IMR-90 (cell line): Measurements from ENCODE around the gene SH3TC1. TPM values are rescaled to one million over a fixed set of nuclear protein-coding genes. Genes with fewer than 3 reads are reported as not detected.

Experiments
- ATAC-seq: fragments of 200-7000 bp; cut with Tn5 transposase; 2 replicates; pipeline ENCODE4 v1.9.1; 2020; ENCODE audit warnings: low read depth, mild to moderate bottlenecking, moderate library complexity
- BruUV-seq: library from RNA; stranded (reverse); fragments of 400-500 nt; replicated peaks from 2 replicates; lab custom pipeline; 2021; lab: Mats Ljungman, UMichigan
- CTCF ChIA-PET: fragments of 300-600 bp; formaldehyde crosslinking; extraction: SDS; loops from one replicate; lab custom pipeline; 2021; ENCODE audit warnings: antibody characterized with exemption; lab: Yijun Ruan, JAX
- POLR2A ChIA-PET: fragments of 300-600 bp; sonication (Branson Sonifier 250); formaldehyde crosslinking; loops from one replicate; lab custom pipeline; 2022; ENCODE audit warnings: antibody characterized with exemption; ENCODE audit not compliant: unreplicated experiment; lab: Charles Lee
- DNase-seq: peaks from one replicate; pipeline ENCODE4 v3.0.0; 2013
- H2AFZ ChIP-seq: replicated peaks from 2 replicates; pipeline ENCODE3; 2013; ENCODE audit warnings: low read length, mild to moderate bottlenecking; ENCODE audit not compliant: poor library complexity
- H2AK5ac ChIP-seq: 2 replicates; pipeline ENCODE4 v1.6.1; 2013; ENCODE audit warnings: low read depth, low read length, inconsistent platforms
- H2AK9ac ChIP-seq: replicated peaks from 2 replicates; pipeline ENCODE3; 2013; ENCODE audit warnings: mild to moderate bottlenecking, low read depth, low read length, moderate library complexity; ENCODE audit not compliant: poor library complexity
- H2BK120ac ChIP-seq: 2 replicates; pipeline ENCODE4 v1.6.1; 2013; ENCODE audit warnings: low read depth, low read length, inconsistent platforms
- H2BK15ac ChIP-seq: 3 replicates; pipeline ENCODE4 v1.6.1; 2013; ENCODE audit warnings: low read depth, low read length, inconsistent platforms
- H2BK20ac ChIP-seq: 2 replicates; pipeline ENCODE4 v1.6.1; 2013; ENCODE audit warnings: low read depth, mild to moderate bottlenecking, inconsistent platforms, low read length, moderate library complexity
- H2BK5ac ChIP-seq: 2 replicates; pipeline ENCODE4 v1.6.1; 2013; ENCODE audit warnings: mild to moderate bottlenecking, low read depth, low read length, inconsistent platforms; ENCODE audit not compliant: poor library complexity, severe bottlenecking
- H3K14ac ChIP-seq: replicated peaks from 2 replicates; pipeline ENCODE4 v1.6.1; 2013; ENCODE audit warnings: low read depth, low read length, inconsistent platforms
- H3K18ac ChIP-seq: 2 replicates; pipeline ENCODE4 v1.6.1; 2013; ENCODE audit warnings: low read depth, low read length, control low read depth
- H3K23ac ChIP-seq: 2 replicates; pipeline ENCODE4 v1.6.1; 2013; ENCODE audit warnings: low read depth, low read length, inconsistent platforms
- H3K27ac ChIP-seq: 2 replicates; pipeline ENCODE4 v1.5.1; 2013; ENCODE audit warnings: mild to moderate bottlenecking, control low read depth, low read length; ENCODE audit not compliant: insufficient read depth
- H3K27me3 ChIP-seq: 2 replicates; pipeline ENCODE4 v1.6.1; 2013; ENCODE audit warnings: low read length; ENCODE audit not compliant: control insufficient read depth, insufficient read depth
- H3K36me3 ChIP-seq: 2 replicates; pipeline ENCODE4 v1.6.1; 2013; ENCODE audit warnings: low read length, mixed read lengths; ENCODE audit not compliant: control insufficient read depth, insufficient read depth
- H3K4ac ChIP-seq: 2 replicates; pipeline ENCODE4 v1.6.1; 2013; ENCODE audit warnings: low read depth, low read length, inconsistent platforms
- H3K4me1 ChIP-seq: 2 replicates; pipeline ENCODE4 v1.6.1; 2013; ENCODE audit warnings: low read length, mixed read lengths; ENCODE audit not compliant: control insufficient read depth, insufficient read depth
- H3K4me2 ChIP-seq: 2 replicates; pipeline ENCODE4 v1.6.1; 2013; ENCODE audit warnings: low read depth, mild to moderate bottlenecking, control low read depth, low read length, moderate library complexity
- H3K4me3 ChIP-seq: 2 replicates; pipeline ENCODE4 v1.5.1; 2013; ENCODE audit warnings: low read depth, mild to moderate bottlenecking, control low read depth, low read length, moderate library complexity; ENCODE audit not compliant: insufficient read depth
- H3K56ac ChIP-seq: 2 replicates; pipeline ENCODE4 v1.6.1; 2013; ENCODE audit warnings: low read length, inconsistent platforms; ENCODE audit not compliant: insufficient read depth; ENCODE audit errors: extremely low read depth
- H3K79me1 ChIP-seq, 2 experiments: 2 replicates each; pipeline ENCODE4 v1.6.1; 2013; ENCODE audit warnings: low read length in 2 of 2, inconsistent platforms in 1 of 2, low read depth in 1 of 2
- H3K9ac ChIP-seq: 2 replicates; pipeline ENCODE4 v1.6.1; 2013; ENCODE audit warnings: low read depth, low read length, control low read depth
- H3K9me1 ChIP-seq: 2 replicates; pipeline ENCODE4 v1.6.1; 2013; ENCODE audit warnings: low read length, inconsistent platforms; ENCODE audit not compliant: insufficient read depth
- H3K9me3 ChIP-seq: 2 replicates; pipeline ENCODE4 v1.6.1; 2013; ENCODE audit warnings: low read length; ENCODE audit not compliant: control insufficient read depth, insufficient read depth
- H4K20me1 ChIP-seq: 2 replicates; pipeline ENCODE4 v1.6.1; 2013; ENCODE audit warnings: low read length, inconsistent platforms; ENCODE audit not compliant: insufficient read depth
- H4K5ac ChIP-seq: 2 replicates; pipeline ENCODE4 v1.6.1; 2013; ENCODE audit warnings: mild to moderate bottlenecking, low read depth, low read length, control low read depth
- H4K8ac ChIP-seq, 2 experiments: 2 replicates each; pipeline ENCODE4 v1.6.1; 2013; ENCODE audit warnings: low read depth in 2 of 2, low read length in 2 of 2, control low read depth in 1 of 2, inconsistent platforms in 1 of 2
- H4K91ac ChIP-seq: 2 replicates; pipeline ENCODE4 v1.6.1; 2013; ENCODE audit warnings: low read depth, low read length, inconsistent platforms; ENCODE audit not compliant: insufficient read depth
- BHLHE40 ChIP-seq: fragments of 150-350 bp; IDR thresholded peaks from 2 replicates; pipeline ENCODE4 v1.6.1; 2016; ENCODE audit warnings: mild to moderate bottlenecking, low read depth, low read length
- CEBPB ChIP-seq: IDR thresholded peaks from 2 replicates; pipeline ENCODE4 v1.6.1; 2012; ENCODE audit warnings: low read depth, low read length, improper control_type of control experiment
- CHD1 ChIP-seq: IDR thresholded peaks from 2 replicates; pipeline ENCODE4 v1.6.1; 2012; ENCODE audit warnings: low read depth, low read length, improper control_type of control experiment
- MAFK ChIP-seq: IDR thresholded peaks from 2 replicates; pipeline ENCODE4 v1.6.1; 2012; ENCODE audit warnings: low read depth, low read length, improper control_type of control experiment
- MAZ ChIP-seq: IDR thresholded peaks from 2 replicates; pipeline ENCODE4 v1.6.1; 2012; ENCODE audit warnings: low read depth, mild to moderate bottlenecking, low read length, improper control_type of control experiment, moderate library complexity, borderline replicate concordance
- MXI1 ChIP-seq: IDR thresholded peaks from 2 replicates; pipeline ENCODE4 v1.6.1; 2012; ENCODE audit warnings: low read depth, mild to moderate bottlenecking, low read length, moderate library complexity, borderline replicate concordance
- NFE2L2 ChIP-seq: fragments of 150-350 bp; IDR thresholded peaks from 2 replicates; pipeline ENCODE4 v1.6.1; 2016; ENCODE audit warnings: low read depth, mild to moderate bottlenecking, low read length
- POLR2A ChIP-seq: IDR thresholded peaks from 2 replicates; pipeline ENCODE4 v1.6.1; 2012; ENCODE audit warnings: mild to moderate bottlenecking, low read depth, low read length
- RAD21 ChIP-seq: IDR thresholded peaks from 2 replicates; pipeline ENCODE4 v1.6.1; 2012; ENCODE audit warnings: low read length, improper control_type of control experiment
- RCOR1 ChIP-seq: IDR thresholded peaks from 2 replicates; pipeline ENCODE4 v1.6.1; 2012; ENCODE audit warnings: mild to moderate bottlenecking, low read length, improper control_type of control experiment; ENCODE audit not compliant: insufficient replicate concordance
- RFX5 ChIP-seq: IDR thresholded peaks from 2 replicates; pipeline ENCODE4 v1.8.0; 2012; ENCODE audit warnings: low read depth, mild to moderate bottlenecking, low read length, moderate library complexity
- SMC3 ChIP-seq: fragments of 150-350 bp; IDR thresholded peaks from 2 replicates; pipeline ENCODE4 v1.6.1; 2016; ENCODE audit warnings: low read depth, mild to moderate bottlenecking, antibody characterized with exemption, low read length, moderate library complexity
- whole genome bisulfite sequencing, 2 experiments: methylation state at CpG; one replicate each; pipeline versions ENCODE4 v1.1.5 to v1.1.7; 2013; ENCODE audit warnings: missing lambda C conversion rate in 2 of 2; ENCODE audit not compliant: insufficient read length in 1 of 2; ENCODE audit errors: extremely low coverage in 2 of 2; 5-methylcytosine and 5-hydroxymethylcytosine counted together
- dilution Hi-C: fragments of 300-500 bp; cut with HindIII; formaldehyde crosslinking; loops from one replicate; pipeline ENCODE4 v1.14.3; 2018; ENCODE audit warnings: low sequenced_read_pairs; ENCODE audit not compliant: unreplicated experiment
- in situ Hi-C: fragments of 300-500 bp; cut with MboI; formaldehyde crosslinking; loops from 3 replicates; pipeline ENCODE4 v1.14.3; 2019; ENCODE audit warnings: low sequenced_read_pairs, inconsistent platforms, mixed read lengths
- intact Hi-C: fragments of 100-400 bp; cut with micrococcal nuclease; formaldehyde crosslinking; loops from 2 replicates; pipeline ENCODE4 v1.10.0; 2022
- polyA plus RNA-seq, 3 experiments: library from polyadenylated mRNA; depleted of rRNA; stranded (reverse); fragments of >200 nt; gene quantifications; 2 replicates each; pipeline ENCODE4 v1.2.3, GENCODE V29; 2012; ENCODE audit warnings: low replicate concordance in 1 of 3
- total RNA-seq: library from RNA; depleted of rRNA; stranded (reverse); fragments of >200 nt; gene quantifications from 2 replicates; pipeline ENCODE4 v1.2.3, GENCODE V29; 2012
- TF ChIP-seq, protein P1 (sequence below): fragments of 150-350 bp; IDR thresholded peaks from 2 replicates; pipeline ENCODE4 v1.6.1; 2016; ENCODE audit warnings: low read depth, mild to moderate bottlenecking, low read length, moderate library complexity, borderline replicate concordance
- TF ChIP-seq, protein P2 (sequence below): conservative IDR thresholded peaks from 2 replicates; pipeline ENCODE4 v1.5.1; 2012; ENCODE audit warnings: mild to moderate bottlenecking, low read depth, low read length, improper control_type of control experiment

The SH3TC1 gene
- total and polyA plus RNA-seq, 2 of the 4 experiments (the other 2 are of a cell fraction) = 1.6 to 2.2 TPM

DNA sequence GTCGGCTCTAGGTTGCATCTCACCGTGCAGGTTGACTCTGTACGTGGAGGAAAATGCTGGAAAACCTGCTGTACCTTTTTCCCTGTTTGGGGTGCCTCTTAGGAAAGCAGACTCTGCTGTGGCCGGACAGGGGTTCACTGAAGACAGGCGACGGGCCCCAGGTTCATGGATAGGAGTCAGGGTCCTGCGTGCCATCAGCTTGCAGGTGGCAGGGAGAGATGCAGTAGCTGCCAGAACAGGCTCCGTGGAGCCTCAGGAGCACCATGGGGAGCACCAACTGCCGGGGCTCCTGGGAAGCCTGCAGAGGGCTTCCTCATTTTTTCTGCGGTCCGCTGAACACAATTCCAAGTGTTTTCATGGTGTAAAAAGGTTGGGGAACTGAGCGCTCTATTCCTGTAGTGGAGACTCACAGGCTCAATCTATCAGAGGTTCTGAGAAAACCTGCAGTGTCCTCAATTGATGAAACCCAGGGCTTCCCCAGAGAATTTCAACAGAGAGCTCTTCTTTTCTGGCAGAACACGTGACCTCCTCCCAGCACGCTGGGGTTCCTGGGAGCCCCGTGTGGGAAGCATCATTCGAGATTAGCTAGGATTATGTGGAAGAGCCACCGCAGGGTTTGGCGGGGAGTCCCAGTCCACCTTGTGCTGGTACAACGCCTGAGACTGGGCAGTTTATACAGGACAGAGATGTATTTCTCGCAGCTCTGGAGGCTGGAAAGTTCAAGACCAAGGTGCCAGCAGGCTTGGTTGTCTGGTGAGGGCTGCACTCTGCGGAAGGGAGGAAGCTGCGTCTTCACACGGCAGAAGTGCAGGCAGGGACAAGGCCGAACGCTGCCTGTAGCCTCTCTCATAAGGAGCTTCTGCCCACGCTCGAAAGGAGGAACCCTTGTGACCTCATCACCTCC is 72.1 kb downstream of the SH3TC1 start:
- H3K9ac ChIP-seq = no peak overlapping the region
- 89% methylated on average over 12 of the region's 27 CpGs; no CpG with 5 or more reads in 1 of the 2 experiments for WGBS, 2 experiments
- no peaks in the 10 kb centered on the region for H3K9me3 ChIP-seq
- no peak overlapping the region for H3K4ac ChIP-seq
- no peak overlapping the region for H3K4me3 ChIP-seq
- peak overlapping the region; percentile 3; the same call in 1 of the 2 replicates for H3K23ac ChIP-seq
- peaks cover 18% of the 10 kb centered on the region for H3K4me1 ChIP-seq
- no peak for ATAC-seq
- H3K27me3 ChIP-seq = peaks cover 9% of the 10 kb centered on the region
- POLR2A ChIA-PET = no interaction called here
- no TSS peak for BruUV-seq
- dilution Hi-C loops = no loop called here
- H4K91ac ChIP-seq = 0 out of 2 replicates have a peak overlapping the region, but pooled peaks have one; percentile 18
- H3K56ac ChIP-seq = no peak overlapping the region
- H3K79me1 ChIP-seq = peaks cover 4 to 24% of the 10 kb centered on the region in 2 experiments; a peak in 3 of 4 replicates
- H2BK15ac ChIP-seq = no peak overlapping the region
- no peaks in the 10 kb centered on the region for H3K36me3 ChIP-seq
- H3K27ac ChIP-seq = no peak overlapping the region
- in situ Hi-C loops = no loop called here
- no peak overlapping the region for H4K5ac ChIP-seq
- no peak overlapping the region for H3K18ac ChIP-seq
- H2BK20ac ChIP-seq = no peak overlapping the region
- TF ChIP-seq BHLHE40 (no peak), SMC3 (no peak), RFX5 (no peak), RCOR1 (no peak), MAFK (no peak), NFE2L2 (no peak), POLR2A (no peak), MXI1 (no peak), CHD1 (no peak), MAZ (no peak), CEBPB (no peak), RAD21 (no peak)
- TF ChIP-seq, protein P1, sequence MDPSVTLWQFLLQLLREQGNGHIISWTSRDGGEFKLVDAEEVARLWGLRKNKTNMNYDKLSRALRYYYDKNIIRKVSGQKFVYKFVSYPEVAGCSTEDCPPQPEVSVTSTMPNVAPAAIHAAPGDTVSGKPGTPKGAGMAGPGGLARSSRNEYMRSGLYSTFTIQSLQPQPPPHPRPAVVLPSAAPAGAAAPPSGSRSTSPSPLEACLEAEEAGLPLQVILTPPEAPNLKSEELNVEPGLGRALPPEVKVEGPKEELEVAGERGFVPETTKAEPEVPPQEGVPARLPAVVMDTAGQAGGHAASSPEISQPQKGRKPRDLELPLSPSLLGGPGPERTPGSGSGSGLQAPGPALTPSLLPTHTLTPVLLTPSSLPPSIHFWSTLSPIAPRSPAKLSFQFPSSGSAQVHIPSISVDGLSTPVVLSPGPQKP = no peak
- TF ChIP-seq, protein P2, sequence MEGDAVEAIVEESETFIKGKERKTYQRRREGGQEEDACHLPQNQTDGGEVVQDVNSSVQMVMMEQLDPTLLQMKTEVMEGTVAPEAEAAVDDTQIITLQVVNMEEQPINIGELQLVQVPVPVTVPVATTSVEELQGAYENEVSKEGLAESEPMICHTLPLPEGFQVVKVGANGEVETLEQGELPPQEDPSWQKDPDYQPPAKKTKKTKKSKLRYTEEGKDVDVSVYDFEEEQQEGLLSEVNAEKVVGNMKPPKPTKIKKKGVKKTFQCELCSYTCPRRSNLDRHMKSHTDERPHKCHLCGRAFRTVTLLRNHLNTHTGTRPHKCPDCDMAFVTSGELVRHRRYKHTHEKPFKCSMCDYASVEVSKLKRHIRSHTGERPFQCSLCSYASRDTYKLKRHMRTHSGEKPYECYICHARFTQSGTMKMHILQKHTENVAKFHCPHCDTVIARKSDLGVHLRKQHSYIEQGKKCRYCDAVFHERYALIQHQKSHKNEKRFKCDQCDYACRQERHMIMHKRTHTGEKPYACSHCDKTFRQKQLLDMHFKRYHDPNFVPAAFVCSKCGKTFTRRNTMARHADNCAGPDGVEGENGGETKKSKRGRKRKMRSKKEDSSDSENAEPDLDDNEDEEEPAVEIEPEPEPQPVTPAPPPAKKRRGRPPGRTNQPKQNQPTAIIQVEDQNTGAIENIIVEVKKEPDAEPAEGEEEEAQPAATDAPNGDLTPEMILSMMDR = no peak
- no peak overlapping the region for H4K8ac ChIP-seq
- peaks cover 7% of the 10 kb centered on the region for H4K20me1 ChIP-seq
- DNase-seq = no peak
- H2BK120ac ChIP-seq = no peak overlapping the region
- no peak overlapping the region for H2AFZ ChIP-seq
- intact Hi-C loops = no loop called here
- H2BK5ac ChIP-seq = no peak overlapping the region
- no peak overlapping the region for H2AK5ac ChIP-seq
- H3K14ac ChIP-seq = no peak overlapping the region
- CTCF ChIA-PET = interaction anchor here (0.9 kb wide), 1 partner anchor 132 kb away, joined by 3 read pairs; no protein-coding TSS in a partner anchor
- H2AK9ac ChIP-seq = no peak overlapping the region
- peaks cover 6% of the 10 kb centered on the region; the same call in 1 of the 2 replicates for H3K9me1 ChIP-seq
- no peak overlapping the region; the same call in 1 of the 2 replicates for H3K4me2 ChIP-seq
